Activated CD8-positive, alpha-beta memory T cell treated with anti-CD3 and anti-CD28 coated beads for 1 hour (primary cell): ENCODE measurements around the gene RXRA.

Source experiments
- DNase-seq, 2 donors: peaks; one replicate each; pipeline ENCODE4 v3.0.0-alpha.2; 2020; ENCODE audit warnings: low read depth in 1 of 2; ENCODE audit errors: extremely low read depth in 1 of 2

Gene RXRA

GRCh38 chr9:134483361-134484184 is 157.3 kb downstream of the RXRA start:
- no peak for DNase-seq

GRCh38 chr9:134484479-134484878 is 158.2 kb downstream of the RXRA start:
- no peak for DNase-seq

- no peak for DNase-seq
Observed at GRCh38 chr9:134485653-134486052, 159.4 kb downstream of the RXRA start.

GRCh38 chr9:134486143-134486591 is 159.9 kb downstream of the RXRA start:
- no peak for DNase-seq

- DNase-seq: no peak
Observed at GRCh38 chr9:134486596-134486995, 160.3 kb downstream of the RXRA start.
